HG03521 (cell line): Measurements from ENCODE around the gene TTLL5.

ENCODE experiments used
- ATAC-seq: cut with Tn5 transposase; IDR thresholded peaks from one replicate; pipeline ENCODE4 v1.9.1; 2021; ENCODE audit warnings: mild to moderate bottlenecking, moderate library complexity; ENCODE audit not compliant: unreplicated experiment

The TTLL5 gene

DNA sequence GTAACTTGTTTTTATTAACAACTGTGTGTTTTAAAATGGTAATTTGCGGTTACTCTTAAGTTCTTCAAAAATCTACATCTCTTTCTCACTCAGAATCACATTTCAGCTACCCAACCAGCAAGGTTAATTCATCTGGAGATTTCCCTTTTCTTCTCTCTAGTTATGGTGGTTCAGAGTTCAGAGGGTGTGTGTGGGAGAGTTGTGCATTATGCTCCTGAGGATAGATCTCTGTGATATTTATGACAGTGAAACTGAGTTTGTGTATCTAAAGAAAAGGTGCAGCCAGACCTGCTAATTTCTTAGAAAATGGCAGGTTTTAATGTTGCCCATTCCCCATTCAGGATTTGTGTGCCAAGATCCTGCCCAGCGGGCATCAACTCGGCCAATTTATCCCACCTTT is 73.8 kb downstream of the TTLL5 start:
- no peak for ATAC-seq

DNA sequence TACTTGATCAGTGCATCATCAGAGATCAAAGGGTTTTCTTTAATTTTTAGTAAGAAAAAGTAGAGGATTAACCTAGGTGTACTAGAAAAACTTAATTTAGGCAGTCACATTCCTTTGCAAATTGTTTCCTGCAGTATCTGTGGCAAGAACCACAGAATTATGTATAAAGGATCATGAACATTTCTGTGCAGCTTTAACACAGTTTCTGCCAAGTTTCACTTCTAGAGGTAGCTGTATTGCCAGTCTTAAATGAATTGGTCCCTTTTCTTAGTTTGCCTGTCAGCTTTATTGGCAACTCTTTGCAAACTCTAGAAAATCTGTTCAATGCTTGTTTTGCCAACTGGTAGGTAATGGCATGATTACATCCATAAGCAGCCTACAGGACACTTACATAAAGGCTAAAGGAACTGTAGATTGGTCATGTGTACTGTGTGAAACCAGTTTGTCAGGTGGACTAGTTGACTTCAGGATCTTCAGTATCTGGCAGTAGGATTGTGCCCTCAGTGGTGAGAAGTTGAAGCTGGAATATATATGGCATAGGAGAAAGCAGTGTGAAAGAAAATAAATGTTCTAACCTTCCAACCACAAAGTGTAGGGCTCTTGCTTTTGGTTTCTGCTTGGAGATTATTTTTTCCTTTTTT is 75.9 kb downstream of the TTLL5 start:
- no peak for ATAC-seq

GRCh38 chr14:75738192-75738591 is 77.1 kb downstream of the TTLL5 start:
- ATAC-seq = no peak

GRCh38 chr14:75742867-75743266 is 81.8 kb downstream of the TTLL5 start:
- no peak for ATAC-seq

- no peak for ATAC-seq
Observed at GRCh38 chr14:75747899-75748298, 86.9 kb downstream of the TTLL5 start.

GRCh38 chr14:75748336-75748735 is 87.3 kb downstream of the TTLL5 start:
- ATAC-seq = no peak

GRCh38 chr14:75751296-75751695 is 90.2 kb downstream of the TTLL5 start:
- no peak for ATAC-seq

- no peak for ATAC-seq
Observed at GRCh38 chr14:75752086-75752485, 91.0 kb downstream of the TTLL5 start.

GRCh38 chr14:75752907-75753594 is 92.0 kb downstream of the TTLL5 start:
- no peak for ATAC-seq

DNA sequence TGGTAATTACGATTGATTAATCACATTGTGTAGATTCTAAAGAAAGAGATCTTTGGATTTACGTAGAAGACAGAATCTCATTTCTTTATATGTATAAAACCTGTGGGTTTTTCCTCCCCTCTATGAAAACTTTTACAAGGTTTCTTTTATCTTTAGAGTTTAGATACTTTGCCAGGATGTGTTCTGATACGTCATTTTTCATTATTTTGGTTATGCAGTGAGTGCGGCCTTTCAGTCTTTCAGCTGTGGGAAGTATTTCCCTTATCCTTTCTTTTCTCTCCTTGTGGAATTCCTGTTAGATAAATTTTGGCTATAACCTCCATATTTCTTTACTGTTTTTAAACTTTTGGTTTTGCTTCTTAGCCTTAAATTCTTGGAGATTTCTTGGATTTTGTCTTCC is 92.7 kb downstream of the TTLL5 start:
- no peak for ATAC-seq

DNA sequence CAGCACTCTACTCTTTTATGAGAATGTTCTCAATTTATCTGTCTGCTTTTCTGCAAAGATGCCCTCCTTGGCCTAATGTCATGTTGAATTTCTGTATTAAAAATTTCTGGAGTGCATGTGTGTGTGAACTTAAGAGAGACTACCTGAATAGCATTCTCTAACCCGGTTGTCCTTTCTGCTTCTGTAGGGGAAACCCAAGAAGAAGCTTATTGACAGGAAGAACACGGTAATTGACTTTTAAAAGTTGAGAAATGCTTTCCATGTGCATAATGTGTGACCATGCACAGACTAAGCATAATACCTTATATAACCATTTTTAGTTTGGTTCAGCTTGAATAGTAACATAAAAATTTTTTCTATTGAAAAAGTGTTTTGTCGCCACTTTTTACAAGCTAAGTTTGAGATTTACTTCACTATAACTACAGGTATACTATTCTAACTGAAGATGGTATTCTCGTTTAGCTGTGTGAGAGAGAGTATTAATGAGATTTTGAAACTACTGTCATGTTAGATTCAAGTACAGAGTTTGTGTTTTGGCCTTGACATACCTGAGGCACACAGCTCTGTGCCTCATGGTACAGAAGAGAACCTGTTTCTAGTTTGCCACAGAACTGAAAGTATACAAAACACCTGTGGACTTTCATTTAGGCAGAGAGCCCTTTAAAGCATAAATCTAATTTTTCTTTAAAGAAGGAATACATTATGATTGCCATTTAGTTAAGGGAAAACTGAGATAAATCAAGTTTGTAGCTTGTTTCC is 96.8 kb downstream of the TTLL5 start:
- ATAC-seq = no peak

DNA sequence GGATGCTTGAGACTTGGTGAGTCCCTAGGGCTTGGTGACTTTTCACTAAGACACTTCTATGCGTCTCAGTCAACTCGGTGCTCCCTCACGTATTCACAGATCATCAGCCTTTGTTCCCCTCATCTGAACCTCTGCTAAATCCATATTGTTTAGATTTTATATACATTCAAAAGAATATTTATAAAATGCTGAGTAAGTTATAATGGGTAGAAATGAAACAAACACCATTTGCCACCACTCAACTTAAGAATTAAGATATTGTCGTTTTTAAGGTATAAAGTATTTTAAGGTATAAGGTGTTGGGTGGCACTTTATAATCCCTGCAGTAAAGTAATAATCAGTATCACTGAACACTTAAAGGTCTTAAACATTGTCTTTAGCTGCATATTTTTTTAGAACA is 103.0 kb downstream of the TTLL5 start:
- ATAC-seq = no peak

GRCh38 chr14:75769047-75769685 is 108.1 kb downstream of the TTLL5 start:
- no peak for ATAC-seq

GRCh38 chr14:75770635-75771034 is 109.6 kb downstream of the TTLL5 start:
- no peak for ATAC-seq

DNA sequence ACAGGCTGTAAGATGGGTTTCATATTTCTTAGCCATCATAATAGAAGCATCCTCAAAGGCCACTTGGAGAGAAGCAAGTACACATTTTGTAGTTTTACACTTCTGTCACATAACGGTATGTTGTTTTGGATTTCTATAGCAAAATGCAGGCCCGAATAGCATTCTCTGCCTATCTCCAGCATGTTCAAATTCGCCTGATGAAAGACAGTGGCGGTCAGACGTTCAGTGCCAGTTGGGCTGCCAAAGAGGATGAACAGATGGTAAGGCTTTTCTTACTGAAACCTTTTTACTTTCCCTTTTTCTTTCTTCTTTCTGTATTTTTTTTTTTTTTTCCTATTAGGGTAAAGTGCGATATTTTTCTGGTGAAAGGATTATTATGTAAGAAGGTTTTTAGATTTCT is 110.5 kb downstream of the TTLL5 start:
- no peak for ATAC-seq

DNA sequence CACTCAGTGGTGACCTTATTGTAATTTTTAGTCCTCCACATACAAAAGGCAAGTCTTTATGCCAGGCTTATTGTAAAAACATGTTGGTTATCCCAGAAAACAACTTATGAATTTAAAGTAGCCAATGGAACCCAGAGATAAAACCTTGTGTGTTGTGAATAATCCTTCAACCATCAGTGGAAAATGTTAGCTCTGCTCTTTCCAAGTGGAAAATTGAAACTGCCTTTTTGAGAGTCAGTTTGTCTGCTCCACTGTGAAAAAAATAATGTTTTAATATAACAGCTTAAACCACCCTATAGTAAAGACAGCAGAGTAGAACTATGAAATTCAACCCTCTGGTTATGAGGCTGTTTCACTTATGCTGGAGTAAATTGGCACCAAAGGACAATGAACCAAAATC is 112.0 kb downstream of the TTLL5 start:
- ATAC-seq = no peak

GRCh38 chr14:75781096-75781495 is 120.0 kb downstream of the TTLL5 start:
- no peak for ATAC-seq

GRCh38 chr14:75783184-75783583 is 122.1 kb downstream of the TTLL5 start:
- no peak for ATAC-seq

GRCh38 chr14:75783602-75784313 is 122.7 kb downstream of the TTLL5 start:
- no peak for ATAC-seq

DNA sequence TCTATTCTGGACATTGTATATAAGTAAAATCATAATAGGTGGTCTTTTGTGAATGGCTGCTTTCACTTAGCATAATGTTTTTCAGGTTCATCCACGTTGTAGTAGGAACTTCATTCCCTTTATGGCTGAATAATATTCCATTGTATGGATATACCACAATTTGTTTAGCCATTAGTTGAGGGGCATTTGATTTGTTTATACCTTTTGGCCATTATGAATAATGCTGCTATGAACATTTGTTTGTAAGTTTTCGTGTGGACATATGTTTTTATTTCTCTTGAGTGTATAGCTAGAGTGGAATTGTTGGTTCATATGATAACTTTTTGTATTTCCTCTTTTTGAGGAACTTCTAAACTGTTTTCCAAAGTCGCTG is 123.3 kb downstream of the TTLL5 start:
- no peak for ATAC-seq

DNA sequence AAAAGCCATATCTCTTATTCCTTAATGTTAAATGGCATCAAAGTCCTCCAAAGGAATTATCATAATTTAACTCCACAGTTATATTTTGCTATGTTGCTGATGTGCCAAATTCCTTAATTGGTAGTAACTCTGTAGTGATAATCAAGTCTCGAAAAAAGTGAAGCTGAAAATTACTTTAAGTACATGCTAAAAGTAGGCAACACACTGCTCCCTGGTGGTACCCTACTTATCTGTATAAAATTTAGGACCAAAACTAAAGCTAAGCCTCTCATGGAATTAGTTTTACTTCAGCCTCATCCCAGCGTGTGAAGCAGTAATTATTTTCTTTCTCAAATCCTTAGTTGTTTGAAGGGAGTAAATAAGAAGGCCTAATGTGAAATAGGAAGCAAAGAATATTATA is 132.8 kb downstream of the TTLL5 start:
- no peak for ATAC-seq
